Subcutaneous abdominal adipose tissue (tissue), 5 donors: ENCODE measurements around the gene PKP3.

Experiments used
- H3K27ac ChIP-seq: one replicate; pipeline ENCODE4 v1.7.0; 2013; ENCODE audit warnings: low read depth, mild to moderate bottlenecking, inconsistent platforms, low read length, moderate library complexity
- H3K27me3 ChIP-seq, 5 donors: one replicate each; pipeline ENCODE4 v1.7.0; 2013; ENCODE audit warnings: low read length in 5 of 5, inconsistent platforms in 1 of 5; ENCODE audit not compliant: control insufficient read depth in 5 of 5, insufficient read depth in 4 of 5
- H3K36me3 ChIP-seq, 5 donors: one replicate each; pipeline ENCODE4 v1.7.0; 2013; ENCODE audit warnings: low read length in 5 of 5; ENCODE audit not compliant: control insufficient read depth in 5 of 5, insufficient read depth in 5 of 5
- H3K4me1 ChIP-seq, 5 donors: one replicate each; pipeline ENCODE4 v1.7.0; 2013; ENCODE audit warnings: low read length in 5 of 5, mild to moderate bottlenecking in 3 of 5, moderate library complexity in 1 of 5; ENCODE audit not compliant: control insufficient read depth in 5 of 5, insufficient read depth in 5 of 5
- H3K4me3 ChIP-seq, 5 donors: one replicate each; pipeline ENCODE4 v1.7.0; 2013; ENCODE audit warnings: low read length in 5 of 5, low read depth in 1 of 5
- H3K9ac ChIP-seq, 5 donors: one replicate each; pipeline ENCODE4 v1.7.0; 2013; ENCODE audit warnings: low read length in 5 of 5, mild to moderate bottlenecking in 4 of 5, moderate library complexity in 3 of 5
- H3K9me3 ChIP-seq, 5 donors: one replicate each; pipeline ENCODE4 v1.7.0; 2013; ENCODE audit warnings: low read length in 5 of 5; ENCODE audit not compliant: control insufficient read depth in 5 of 5
- donor health status: healthy.
- donor health status: healthy.
- donor health status: healthy.
- donor health status: healthy.
- donor health status: healthy.

Gene PKP3

GRCh38 chr11:371051-371450 is 23.0 kb upstream of the PKP3 start:
- Histone ChIP-seq H3K9me3 (no peaks in the 10 kb centered on the region), H3K27ac (no peak overlapping the region), H3K9ac (no peak overlapping the region), H3K27me3 (peaks cover 26 to 52% (median 31%) of the 10 kb centered on the region in 5 donors), H3K36me3 (no peaks in the 10 kb centered on the region), H3K4me1 (peaks cover 0 to 7% (median 6%) of the 10 kb centered on the region in 5 donors), H3K4me3 (no peak overlapping the region)

- no peak overlapping the region for H3K4me3 ChIP-seq
- H3K9ac ChIP-seq, result no peak overlapping the region
- peaks cover 25 to 47% (median 28%) of the 10 kb centered on the region in 5 donors for H3K27me3 ChIP-seq
- no peak overlapping the region for H3K27ac ChIP-seq
- H3K9me3 ChIP-seq, result no peaks in the 10 kb centered on the region
- peaks cover 0 to 7% (median 6%) of the 10 kb centered on the region in 5 donors for H3K4me1 ChIP-seq
- H3K36me3 ChIP-seq, result no peaks in the 10 kb centered on the region
Observed at GRCh38 chr11:371716-372590, 22.1 kb upstream of the PKP3 start.

GRCh38 chr11:372809-373715 is 20.9 kb upstream of the PKP3 start:
- Histone ChIP-seq H3K9ac (no peak overlapping the region), H3K4me3 (no peak overlapping the region), H3K9me3 (no peaks in the 10 kb centered on the region), H3K27me3 (peaks cover 16 to 36% (median 21%) of the 10 kb centered on the region in 5 donors), H3K27ac (no peak overlapping the region), H3K4me1 (peaks cover 0 to 7% (median 6%) of the 10 kb centered on the region in 5 donors), H3K36me3 (no peaks in the 10 kb centered on the region)

GRCh38 chr11:373716-374551 is 20.1 kb upstream of the PKP3 start:
- H3K27ac ChIP-seq, result no peak overlapping the region

GRCh38 chr11:375065-376025 is 18.7 kb upstream of the PKP3 start:
- no peak overlapping the region for H3K27ac ChIP-seq
- no peaks in the 10 kb centered on the region for H3K9me3 ChIP-seq
- H3K4me1 ChIP-seq, result no peaks in the 10 kb centered on the region

More at GRCh38 chr11:373716-374551, 20.1 kb upstream of the PKP3 start:
- H3K4me1 ChIP-seq, result no peaks in the 10 kb centered on the region
- no peaks in the 10 kb centered on the region for H3K9me3 ChIP-seq
- no peak overlapping the region for H3K9ac ChIP-seq
- H3K27me3 ChIP-seq, result peaks cover 10 to 29% (median 19%) of the 10 kb centered on the region in 5 donors
- no peak overlapping the region for H3K4me3 ChIP-seq
- H3K36me3 ChIP-seq, result no peaks in the 10 kb centered on the region

GRCh38 chr11:376531-377173 is 17.4 kb upstream of the PKP3 start:
- H3K9me3 ChIP-seq, result no peaks in the 10 kb centered on the region
- H3K27me3 ChIP-seq, result peaks cover 0 to 20% (median 12%) of the 10 kb centered on the region in 5 donors
- no peaks in the 10 kb centered on the region for H3K36me3 ChIP-seq
- H3K9ac ChIP-seq, result no peak overlapping the region
- no peak overlapping the region for H3K4me3 ChIP-seq
- no peak overlapping the region for H3K27ac ChIP-seq
- no peaks in the 10 kb centered on the region for H3K4me1 ChIP-seq

More at GRCh38 chr11:375065-376025, 18.7 kb upstream of the PKP3 start:
- H3K36me3 ChIP-seq, result no peaks in the 10 kb centered on the region
- no peak overlapping the region for H3K9ac ChIP-seq
- no peak overlapping the region for H3K4me3 ChIP-seq
- H3K27me3 ChIP-seq, result peaks cover 6 to 29% (median 18%) of the 10 kb centered on the region in 5 donors

- Histone ChIP-seq H3K4me1 (no peaks in the 10 kb centered on the region), H3K27ac (no peak overlapping the region), H3K27me3 (peaks cover 0 to 14% (median 12%) of the 10 kb centered on the region in 5 donors), H3K4me3 (no peak overlapping the region), H3K36me3 (no peaks in the 10 kb centered on the region), H3K9me3 (no peaks in the 10 kb centered on the region), H3K9ac (no peak overlapping the region)
Observed at GRCh38 chr11:377174-377865, 16.7 kb upstream of the PKP3 start.

- H3K9ac ChIP-seq, result no peak overlapping the region
- no peak overlapping the region for H3K27ac ChIP-seq
- H3K4me1 ChIP-seq, result no peaks in the 10 kb centered on the region
- H3K36me3 ChIP-seq, result no peaks in the 10 kb centered on the region
- no peaks in the 10 kb centered on the region for H3K9me3 ChIP-seq
- H3K4me3 ChIP-seq, result no peak overlapping the region
- H3K27me3 ChIP-seq, result peaks cover 0 to 13% (median 12%) of the 10 kb centered on the region in 5 donors
Observed at GRCh38 chr11:377883-378500, 16.0 kb upstream of the PKP3 start.
